H1 (cell line): Measurements from ENCODE around the gene ERP29. TPM values are rescaled to one million over a fixed set of nuclear protein-coding genes. Genes with fewer than 3 reads are reported as not detected.

Source experiments
- CBX8 ChIP-seq: fragments of 300-800, 300-1000 bp; sonication (generic); IDR thresholded peaks from 2 replicates; pipeline ENCODE4 v1.7.1; 2016; ENCODE audit warnings: low read depth, low read length, borderline replicate concordance
- EZH2 ChIP-seq: fragments of 200-600 bp; sonication (generic); IDR thresholded peaks from 2 replicates; pipeline ENCODE4 v1.7.1; 2012; ENCODE audit warnings: low read depth, mild to moderate bottlenecking, moderate library complexity, low read length, inconsistent platforms; ENCODE audit not compliant: severe bottlenecking
- JUND ChIP-seq: IDR thresholded peaks from 2 replicates; pipeline ENCODE4 v1.6.1; 2011; ENCODE audit warnings: mild to moderate bottlenecking, improper control_type of control experiment, low read length
- PHF8 ChIP-seq: fragments of 200-600 bp; sonication (generic); conservative IDR thresholded peaks from 2 replicates; pipeline ENCODE4 v1.7.1; 2012; ENCODE audit warnings: low read depth, mild to moderate bottlenecking, inconsistent platforms, low read length, moderate library complexity
- POLR2AphosphoS5 ChIP-seq: IDR thresholded peaks from 2 replicates; pipeline ENCODE4 v1.6.1; 2011; ENCODE audit warnings: low read depth, low read length
- SAP30 ChIP-seq: fragments of 300-600 bp; sonication (generic); IDR thresholded peaks from 2 replicates; pipeline ENCODE4 v1.7.1; 2012; ENCODE audit warnings: low read length, moderate library complexity, mild to moderate bottlenecking, inconsistent platforms; ENCODE audit not compliant: insufficient read depth, insufficient replicate concordance
- polyA plus RNA-seq, 7 experiments: library from polyadenylated mRNA; depleted of rRNA in 3 of 7; stranded (reverse) in 5 of 7; unstranded in 2 of 7; fragments of >200 nt in 5 of 7; fragments of 200-250 nt in 2 of 7; gene quantifications; 1 replicate in 5 of 7; 2 replicates in 1 of 7; 4 replicates in 1 of 7; pipeline versions ENCODE4 v1.2.1 to v1.2.3, GENCODE V29; 2011 to 2013; ENCODE audit warnings: missing spikeins in 2 of 7, mixed read lengths in 2 of 7
- total RNA-seq: library from RNA; stranded (reverse); fragmentation: NEBNext Ultra II Directional; extraction: Animal tissue kit (Norgen Biotek cat#: 25700); gene quantifications from 2 replicates; pipeline ENCODE4 v1.2.1, GENCODE V29; 2021

Gene ERP29
- total and polyA plus RNA-seq, 2 of the 8 experiments (the other 6 are each of a cell fraction or from before 2014, with no cell fraction given): 88.7 to 171 TPM

DNA sequence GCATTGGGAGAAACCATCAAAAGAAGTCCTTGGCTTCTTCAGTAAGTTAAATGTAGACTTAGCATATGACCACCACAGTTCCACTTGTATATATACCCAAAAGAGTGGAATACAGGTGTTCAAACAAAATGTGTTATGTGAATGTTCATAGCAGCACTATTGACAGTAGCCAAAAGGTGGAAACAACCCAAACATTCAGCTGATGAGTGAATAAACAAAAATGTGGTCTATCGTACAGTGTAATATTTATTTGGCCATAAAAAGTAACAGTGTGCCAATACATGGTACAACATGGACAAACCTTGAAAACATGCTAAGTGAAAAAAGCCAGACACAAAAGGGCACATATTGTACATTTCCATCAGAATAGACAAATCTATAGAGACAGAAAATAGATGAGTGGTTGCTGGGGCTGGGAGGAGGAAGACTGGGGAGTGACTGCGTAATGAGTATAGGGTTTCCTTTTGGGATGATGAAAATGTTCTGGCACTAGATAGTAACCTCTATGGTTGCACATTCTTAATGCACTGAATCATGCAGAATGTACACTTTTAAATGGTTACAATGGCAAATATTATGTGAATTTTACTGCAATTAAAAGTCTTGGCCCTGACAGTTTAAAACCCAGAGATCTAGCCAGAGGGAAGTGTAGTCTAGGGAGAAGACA, 5.5 kb downstream of the ERP29 start (continued):
- TF ChIP-seq EZH2 (no peak), POLR2AphosphoS5 (no peak), CBX8 (no peak), SAP30 (no peak), JUND (no peak), PHF8 (no peak)
